DMS114 treated with DMSO at 0.1 percent for 48 hours (cell line): ENCODE data around the gene KLHL17.
"Not testable (repeated sequence)": the region's sequence is repeated elsewhere in the genome, so short reads cannot be mapped to it uniquely, and the experiment has no call there.

Experiments
- DNase-seq: peaks from one replicate; lab custom pipeline; 2025; ENCODE audit not compliant: unreplicated experiment; lab: John Stamatoyannopoulos, UW

The KLHL17 gene

GRCh38 chr1:966704-967300 is 6.4 kb downstream of the KLHL17 start:
- peak; percentile 30 for DNase-seq

- DNase-seq: no peak
These were observed 7.3 kb downstream of the KLHL17 start for GRCh38 chr1:967466-968343.

- no peak for DNase-seq
These were observed 9.0 kb downstream of the KLHL17 start for GRCh38 chr1:969260-969855.

- no peak for DNase-seq
These were observed 10.0 kb downstream of the KLHL17 start for GRCh38 chr1:970242-970972.

GRCh38 chr1:970973-971730 is 10.8 kb downstream of the KLHL17 start:
- no peak for DNase-seq

GRCh38 chr1:971751-972506 is 11.5 kb downstream of the KLHL17 start:
- DNase-seq: no peak

GRCh38 chr1:972726-973458 is 12.5 kb downstream of the KLHL17 start:
- DNase-seq: no peak

GRCh38 chr1:973459-974292 is 13.3 kb downstream of the KLHL17 start:
- no peak for DNase-seq

- no peak for DNase-seq
These were observed 13.9 kb downstream of the KLHL17 start for GRCh38 chr1:974293-974640.

GRCh38 chr1:974687-975328 is 14.4 kb downstream of the KLHL17 start:
- DNase-seq: no peak

- DNase-seq: no peak
These were observed 15.0 kb downstream of the KLHL17 start for GRCh38 chr1:975365-975764.

GRCh38 chr1:975896-976683 is 15.7 kb downstream of the KLHL17 start:
- DNase-seq: peak; percentile 63

GRCh38 chr1:976791-977190 is 16.4 kb downstream of the KLHL17 start:
- not testable (repeated sequence) for DNase-seq

- DNase-seq: no peak
These were observed 17.9 kb downstream of the KLHL17 start for GRCh38 chr1:978069-978834.

GRCh38 chr1:978835-979743 is 18.7 kb downstream of the KLHL17 start:
- DNase-seq: no peak

GRCh38 chr1:979744-980072 is 19.3 kb downstream of the KLHL17 start:
- DNase-seq: no peak
